ENCODE results near the gene SURF4. TPM values are rescaled to one million over a fixed set of nuclear protein-coding genes. Genes with fewer than 3 reads are reported as not detected.

SURF4 gene
- total RNA-seq, 1 experiment from 2014 or later = 417 TPM

Other genes with a start within 250 kb of the SURF4 start
- gene GBGT1, start 212.1 kb downstream of the SURF4 start, total RNA-seq (2014; rRNA removed; shearing (Covaris generic); ENCODE audit: low replicate concordance) = 7.2 and 7.6 TPM in 2 replicates
- not detected in 2 replicates for gene OBP2B, start 166.8 kb downstream of the SURF4 start, total RNA-seq (2014; rRNA removed; shearing (Covaris generic); ENCODE audit: low replicate concordance)
- not detected in 2 replicates for gene ABO, start 100.9 kb downstream of the SURF4 start, total RNA-seq (2014; rRNA removed; shearing (Covaris generic); ENCODE audit: low replicate concordance)
- 25.1 and 28.9 TPM in 2 replicates for gene SURF6, start 39.9 kb downstream of the SURF4 start, total RNA-seq (2014; rRNA removed; shearing (Covaris generic); ENCODE audit: low replicate concordance)
- 34.7 and 35.4 TPM in 2 replicates for gene MED22, start 27.9 kb downstream of the SURF4 start, total RNA-seq (2014; rRNA removed; shearing (Covaris generic); ENCODE audit: low replicate concordance)
- gene RPL7A, start 27.8 kb downstream of the SURF4 start, total RNA-seq (2014; rRNA removed; shearing (Covaris generic); ENCODE audit: low replicate concordance) = 2,766 and 2,991 TPM in 2 replicates
- gene SURF1, start 19.6 kb downstream of the SURF4 start, total RNA-seq (2014; rRNA removed; shearing (Covaris generic); ENCODE audit: low replicate concordance) = 37.4 and 48.4 TPM in 2 replicates
- 28.5 and 47.2 TPM in 2 replicates for gene SURF2, start 19.5 kb downstream of the SURF4 start, total RNA-seq (2014; rRNA removed; shearing (Covaris generic); ENCODE audit: low replicate concordance)
- gene STKLD1, start 306 bp upstream of the SURF4 start, total RNA-seq (2014; rRNA removed; shearing (Covaris generic); ENCODE audit: low replicate concordance) = not detected in 2 replicates
- 32.8 and 36.0 TPM in 2 replicates for gene REXO4, start 42.0 kb upstream of the SURF4 start, total RNA-seq (2014; rRNA removed; shearing (Covaris generic); ENCODE audit: low replicate concordance)
- 1.1 and 2.0 TPM in 2 replicates for gene ADAMTS13, start 46.3 kb upstream of the SURF4 start, total RNA-seq (2014; rRNA removed; shearing (Covaris generic); ENCODE audit: low replicate concordance)
- 3.9 and 5.6 TPM in 2 replicates for gene CACFD1, start 83.9 kb upstream of the SURF4 start, total RNA-seq (2014; rRNA removed; shearing (Covaris generic); ENCODE audit: low replicate concordance)
- 3.5 and 7.6 TPM in 2 replicates for gene SLC2A6, start 103.0 kb upstream of the SURF4 start, total RNA-seq (2014; rRNA removed; shearing (Covaris generic); ENCODE audit: low replicate concordance)
- gene MYMK, start 148.9 kb upstream of the SURF4 start, total RNA-seq (2014; rRNA removed; shearing (Covaris generic); ENCODE audit: low replicate concordance) = not detected in 2 replicates
- 0.10 and 0.72 TPM in 2 replicates for gene ADAMTSL2, start 158.6 kb upstream of the SURF4 start, total RNA-seq (2014; rRNA removed; shearing (Covaris generic); ENCODE audit: low replicate concordance)
- gene FAM163B, start 233.3 kb upstream of the SURF4 start, total RNA-seq (2014; rRNA removed; shearing (Covaris generic); ENCODE audit: low replicate concordance) = not detected in 2 replicates

All from MG63 (cell line).